Amygdala (tissue), 56 donors: ENCODE measurements around the gene TSPAN19.
A peak's percentile ranks its signal among the peaks of the same experiment; 100 is the strongest.

ENCODE experiments used
- DNase-seq, 56 donors: peaks; one replicate each; lab custom pipeline; 2025; lab: John Stamatoyannopoulos, UW

Gene TSPAN19

GRCh38 chr12:85004204-85004603 is 31.9 kb downstream of the TSPAN19 start:
- DNase-seq: no peak

GRCh38 chr12:85002778-85003296 is 33.2 kb downstream of the TSPAN19 start:
- DNase-seq: no peak

- no peak for DNase-seq
These were observed 35.3 kb downstream of the TSPAN19 start for GRCh38 chr12:85000729-85001128.

GRCh38 chr12:84998341-84998740 is 37.7 kb downstream of the TSPAN19 start:
- DNase-seq: no peak

- DNase-seq: no peak
These were observed 39.3 kb downstream of the TSPAN19 start for GRCh38 chr12:84996759-84997158.

DNA sequence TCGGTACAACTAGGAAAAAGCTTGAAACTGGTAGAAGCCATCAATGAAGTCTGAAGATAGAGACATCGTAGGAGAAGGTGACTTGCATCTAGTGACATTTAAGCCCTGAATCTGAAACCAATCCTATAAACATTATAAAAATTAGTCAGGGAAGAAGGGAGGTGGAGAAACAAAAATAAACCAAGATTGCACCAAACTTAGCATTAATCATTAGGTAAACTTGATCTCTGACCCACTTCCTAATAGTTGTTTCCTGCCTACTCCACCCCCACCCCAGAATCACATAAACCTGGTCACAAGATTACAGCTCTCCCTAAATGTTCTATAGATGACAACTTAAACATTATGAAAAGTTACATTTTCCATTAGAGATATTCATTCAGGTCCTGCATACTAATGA is 40.4 kb downstream of the TSPAN19 start:
- DNase-seq: no peak

DNA sequence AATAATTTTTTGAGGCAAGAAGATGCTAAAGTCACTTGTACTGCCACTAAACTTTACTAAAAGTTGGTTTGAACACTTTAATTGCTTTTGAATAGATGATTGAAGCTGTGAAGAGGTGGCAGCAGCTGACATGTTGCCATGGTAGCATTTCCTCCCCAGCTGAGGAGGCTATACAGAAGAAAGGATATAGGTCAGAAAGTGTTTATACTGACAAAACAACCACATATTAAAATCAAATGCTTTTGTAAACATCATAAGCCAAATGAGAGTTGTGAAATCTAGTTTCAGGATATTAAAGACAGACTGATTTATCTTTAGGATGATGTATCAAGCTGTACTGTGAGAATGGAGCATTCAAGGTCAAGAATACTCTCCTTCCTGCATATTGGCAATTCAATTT is 41.7 kb downstream of the TSPAN19 start:
- no peak for DNase-seq

- DNase-seq: peak in 9 of 56 donors; percentile 0 to 37 (median 4)
These were observed 49.5 kb downstream of the TSPAN19 start for GRCh38 chr12:84986586-84986985.

DNA sequence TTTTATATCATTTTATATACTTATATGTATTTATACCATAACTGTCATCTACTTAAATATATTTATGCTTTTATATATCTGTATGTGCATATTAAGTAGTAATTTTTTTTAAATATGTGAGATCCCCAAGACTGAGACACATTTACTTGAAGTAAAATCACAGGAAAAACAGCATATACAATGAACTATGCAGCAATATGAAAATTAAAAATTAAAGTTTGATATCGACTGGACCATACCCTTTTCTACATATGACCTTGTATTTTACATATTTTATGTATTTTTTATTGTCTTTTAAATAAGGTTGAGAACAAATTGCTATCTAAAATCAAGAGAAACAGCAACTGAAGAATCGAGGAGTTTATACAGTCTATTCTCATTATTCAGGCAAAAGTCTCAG is 50.0 kb downstream of the TSPAN19 start:
- no peak for DNase-seq

DNA sequence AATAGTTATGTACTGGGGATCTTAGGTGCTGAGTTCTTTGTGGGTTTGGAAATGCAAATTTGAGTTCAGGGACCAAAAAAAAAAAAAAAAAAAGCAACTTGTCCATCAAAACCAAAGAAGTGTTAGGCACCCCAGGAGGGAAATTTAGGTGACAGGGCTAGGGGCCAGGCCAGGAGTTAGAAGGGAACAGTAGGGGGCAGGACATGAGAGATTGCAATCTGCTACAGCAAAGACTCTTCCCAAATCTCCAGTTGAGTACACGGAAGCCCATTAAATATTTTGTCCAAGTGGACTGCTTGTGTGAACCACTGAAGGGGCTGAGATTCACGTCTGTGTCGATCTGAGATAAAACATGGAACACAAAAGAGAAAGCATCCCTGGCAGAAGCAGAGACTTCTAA is 52.8 kb downstream of the TSPAN19 start:
- DNase-seq: no peak

DNA sequence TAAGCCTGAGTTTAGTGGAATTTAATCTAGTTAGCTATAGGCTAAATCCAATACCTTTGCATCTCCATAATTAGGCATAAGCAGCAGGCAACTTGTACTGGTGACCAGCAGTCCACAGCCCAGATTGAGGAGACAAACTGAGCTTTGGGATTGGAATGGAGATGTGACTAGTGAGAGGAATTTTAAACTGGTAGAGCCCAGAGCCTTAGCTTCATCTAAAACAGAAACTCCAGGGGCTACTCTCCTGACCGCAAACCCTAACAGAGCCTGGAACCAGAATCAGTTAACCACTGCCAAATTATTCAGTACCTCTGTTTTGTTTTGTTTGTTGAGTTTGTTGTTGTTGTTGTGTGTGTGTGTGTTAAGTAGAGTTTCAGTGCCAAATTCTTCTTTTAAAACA is 53.2 kb downstream of the TSPAN19 start:
- DNase-seq: no peak

GRCh38 chr12:84978921-84979320 is 57.2 kb downstream of the TSPAN19 start:
- DNase-seq: no peak

- DNase-seq: no peak
These were observed 59.9 kb downstream of the TSPAN19 start for GRCh38 chr12:84976133-84976532.

DNA sequence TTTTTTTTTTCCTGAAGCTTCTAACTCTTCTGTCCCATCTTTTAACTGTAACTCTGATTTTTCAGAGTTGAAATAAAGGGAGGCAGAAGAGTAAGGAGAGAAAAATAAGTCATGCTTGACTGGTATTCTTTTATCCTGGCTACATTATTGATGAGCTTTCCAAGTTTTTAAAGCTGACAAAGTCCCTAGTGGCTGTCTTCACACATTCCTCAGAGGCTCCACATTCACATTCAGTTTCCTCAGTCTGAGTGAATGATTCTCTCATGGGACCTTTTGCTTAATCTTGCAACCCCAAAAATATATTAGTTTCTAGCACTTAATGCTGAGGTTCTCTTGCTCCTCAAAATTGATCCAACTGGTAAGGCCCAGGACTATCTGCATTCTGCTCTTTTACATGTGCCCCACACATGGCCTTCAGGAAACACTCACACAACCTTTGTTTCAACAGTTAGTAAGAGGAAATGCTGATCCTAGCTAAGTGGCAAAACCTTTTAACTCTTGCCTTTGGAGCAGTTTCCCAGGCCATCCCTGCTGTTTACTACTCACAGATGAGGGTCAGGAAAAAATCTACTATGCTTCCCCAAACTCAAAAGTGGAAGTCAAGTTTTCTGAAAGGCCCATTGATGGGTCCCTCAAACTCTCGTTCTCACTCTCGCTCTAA is 61.8 kb downstream of the TSPAN19 start:
- no peak for DNase-seq

DNA sequence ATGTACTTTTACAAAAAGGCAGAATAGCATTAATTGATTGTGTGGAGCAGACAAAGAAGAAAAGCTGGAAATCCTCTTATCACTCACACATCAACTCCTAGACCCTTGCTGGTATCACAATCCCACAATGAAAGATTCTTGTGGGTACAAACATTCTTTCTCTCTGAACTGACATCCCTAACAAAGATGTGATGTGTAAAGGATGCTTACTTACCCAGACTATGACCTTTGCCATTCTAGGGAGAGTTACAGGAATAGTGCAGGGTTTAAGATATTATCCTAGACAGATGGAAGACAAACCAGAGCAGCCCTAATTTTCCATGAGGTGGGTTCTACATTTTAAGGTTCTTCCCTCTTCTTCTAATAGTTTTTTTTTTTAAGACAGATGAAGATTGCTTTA is 63.1 kb downstream of the TSPAN19 start:
- no peak for DNase-seq

DNA sequence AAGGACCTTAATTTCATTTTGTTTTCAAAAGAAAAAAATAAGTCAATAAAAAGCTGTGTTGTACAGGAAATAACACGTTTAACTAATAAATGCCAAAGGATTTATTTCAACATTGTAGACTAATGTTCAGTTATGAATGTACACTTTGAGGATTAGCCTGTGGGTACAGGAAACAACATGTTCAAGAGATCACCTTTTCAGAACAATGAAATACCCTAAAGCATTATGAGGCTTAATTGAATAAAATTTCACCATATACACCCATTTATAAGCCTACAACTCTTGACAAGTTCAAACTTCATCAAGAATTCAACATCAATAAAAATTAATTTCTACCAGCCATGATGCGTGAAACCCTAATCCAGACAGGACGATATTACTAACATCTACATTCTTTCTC is 66.9 kb downstream of the TSPAN19 start:
- no peak for DNase-seq
